ENCODE results near the gene ALG5. TPM values are rescaled to one million over a fixed set of nuclear protein-coding genes. Genes with fewer than 3 reads are reported as not detected.

The ALG5 gene
- total RNA-seq, 1 experiment from 2014 or later: 16.9 TPM

GRCh38 chr13:36950920-36951319 is 48.2 kb downstream of the ALG5 start:
- Histone ChIP-seq H3K4me3 (ENCODE audit: insufficient read depth, low read depth, low read length) (no peak overlapping the region), H3K27me3 (ENCODE audit: control insufficient read depth, insufficient read depth, low read length) (no peaks in the 10 kb centered on the region), H3K36me3 (replicated peaks; ENCODE audit: control insufficient read depth, insufficient read depth, low read length) (no peaks in the 10 kb centered on the region; the same call in 1 of the 2 replicates)
- no peak for DNase-seq

GRCh38 chr13:36950330-36950729 is 48.8 kb downstream of the ALG5 start:
- Histone ChIP-seq H3K4me3 (ENCODE audit: insufficient read depth, low read depth, low read length) (no peak overlapping the region), H3K36me3 (replicated peaks; ENCODE audit: control insufficient read depth, insufficient read depth, low read length) (no peaks in the 10 kb centered on the region; the same call in 1 of the 2 replicates), H3K27me3 (ENCODE audit: control insufficient read depth, insufficient read depth, low read length) (no peaks in the 10 kb centered on the region)
- no peak for DNase-seq

- no peaks in the 10 kb centered on the region for H3K27me3 ChIP-seq (ENCODE audit: control insufficient read depth, insufficient read depth, low read length)
- no peak for DNase-seq
- H3K36me3 ChIP-seq (replicated peaks; ENCODE audit: control insufficient read depth, insufficient read depth, low read length): no peaks in the 10 kb centered on the region
- H3K4me3 ChIP-seq (ENCODE audit: insufficient read depth, low read depth, low read length): no peak overlapping the region
Measured at GRCh38 chr13:36945078-36945477, 54.1 kb downstream of the ALG5 start.

- no peaks in the 10 kb centered on the region; the same call in none of the 2 replicates for H3K27me3 ChIP-seq (ENCODE audit: control insufficient read depth, insufficient read depth, low read length)
- DNase-seq: no peak
- no peaks in the 10 kb centered on the region for H3K36me3 ChIP-seq (replicated peaks; ENCODE audit: control insufficient read depth, insufficient read depth, low read length)
- no peak overlapping the region for H3K4me3 ChIP-seq (ENCODE audit: insufficient read depth, low read depth, low read length)
Measured at GRCh38 chr13:36925603-36926002, 73.5 kb downstream of the ALG5 start.

- DNase-seq: no peak
- H3K27me3 ChIP-seq (ENCODE audit: control insufficient read depth, insufficient read depth, low read length): peaks cover 7% of the 10 kb centered on the region
- no peak overlapping the region for H3K4me3 ChIP-seq (ENCODE audit: insufficient read depth, low read depth, low read length)
- H3K36me3 ChIP-seq (replicated peaks; ENCODE audit: control insufficient read depth, insufficient read depth, low read length): no peaks in the 10 kb centered on the region
Measured at GRCh38 chr13:36924001-36924400, 75.1 kb downstream of the ALG5 start.

GRCh38 chr13:36921631-36922301 is 77.4 kb downstream of the ALG5 start:
- no peak for DNase-seq
- no peaks in the 10 kb centered on the region for H3K36me3 ChIP-seq (replicated peaks; ENCODE audit: control insufficient read depth, insufficient read depth, low read length)
- H3K27me3 ChIP-seq (ENCODE audit: control insufficient read depth, insufficient read depth, low read length): peaks cover 16% of the 10 kb centered on the region
- no peak overlapping the region for H3K4me3 ChIP-seq (ENCODE audit: insufficient read depth, low read depth, low read length)

GRCh38 chr13:36920616-36921185 is 78.4 kb downstream of the ALG5 start:
- H3K36me3 ChIP-seq (replicated peaks; ENCODE audit: control insufficient read depth, insufficient read depth, low read length): no peaks in the 10 kb centered on the region
- H3K27me3 ChIP-seq (ENCODE audit: control insufficient read depth, insufficient read depth, low read length): peaks cover 16% of the 10 kb centered on the region
- no peak for DNase-seq
- peak overlapping the region; percentile 42 for H3K4me3 ChIP-seq (ENCODE audit: insufficient read depth, low read depth, low read length)

- Histone ChIP-seq H3K36me3 (replicated peaks; ENCODE audit: control insufficient read depth, insufficient read depth, low read length) (no peaks in the 10 kb centered on the region), H3K27me3 (ENCODE audit: control insufficient read depth, insufficient read depth, low read length) (peaks cover 16% of the 10 kb centered on the region), H3K4me3 (ENCODE audit: insufficient read depth, low read depth, low read length) (peak within 1 kb of the TSS; percentile 61)
- DNase-seq: peak; percentile 85
Measured at GRCh38 chr13:36919833-36920615, 79.1 kb downstream of the ALG5 start, which contains the start of gene SMAD9. Gene SMAD9, minus strand, starts transcription at chr13:36920238. Its CDS starts 40,549 bp downstream, at chr13:36879689.

- Histone ChIP-seq H3K4me3 (ENCODE audit: insufficient read depth, low read depth, low read length) (peak overlapping the region; percentile 61), H3K36me3 (replicated peaks; ENCODE audit: control insufficient read depth, insufficient read depth, low read length) (no peaks in the 10 kb centered on the region), H3K27me3 (ENCODE audit: control insufficient read depth, insufficient read depth, low read length) (peaks cover 16% of the 10 kb centered on the region)
- DNase-seq: peak; percentile 81
Measured at GRCh38 chr13:36919171-36919832, 79.8 kb downstream of the ALG5 start.

- Histone ChIP-seq H3K4me3 (ENCODE audit: insufficient read depth, low read depth, low read length) (peak overlapping the region; percentile 61), H3K27me3 (ENCODE audit: control insufficient read depth, insufficient read depth, low read length) (peaks cover 16% of the 10 kb centered on the region), H3K36me3 (replicated peaks; ENCODE audit: control insufficient read depth, insufficient read depth, low read length) (no peaks in the 10 kb centered on the region)
- no peak for DNase-seq
Measured at GRCh38 chr13:36918246-36919131, 80.7 kb downstream of the ALG5 start.

- Histone ChIP-seq H3K4me3 (ENCODE audit: insufficient read depth, low read depth, low read length) (no peak overlapping the region), H3K27me3 (ENCODE audit: control insufficient read depth, insufficient read depth, low read length) (peaks cover 16% of the 10 kb centered on the region), H3K36me3 (replicated peaks; ENCODE audit: control insufficient read depth, insufficient read depth, low read length) (no peaks in the 10 kb centered on the region)
- no peak for DNase-seq
Measured at GRCh38 chr13:36917311-36917710, 81.8 kb downstream of the ALG5 start.

- Histone ChIP-seq H3K4me3 (ENCODE audit: insufficient read depth, low read depth, low read length) (no peak overlapping the region), H3K27me3 (ENCODE audit: control insufficient read depth, insufficient read depth, low read length) (peaks cover 16% of the 10 kb centered on the region)
- no peak for DNase-seq
Measured at GRCh38 chr13:36915896-36916640, 83.1 kb downstream of the ALG5 start.

GRCh38 chr13:36915106-36915505 is 84.0 kb downstream of the ALG5 start:
- H3K27me3 ChIP-seq (ENCODE audit: control insufficient read depth, insufficient read depth, low read length): peaks cover 13% of the 10 kb centered on the region
- DNase-seq: no peak
- no peaks in the 10 kb centered on the region for H3K36me3 ChIP-seq (replicated peaks; ENCODE audit: control insufficient read depth, insufficient read depth, low read length)
- no peak overlapping the region for H3K4me3 ChIP-seq (ENCODE audit: insufficient read depth, low read depth, low read length)

More at GRCh38 chr13:36915896-36916640, 83.1 kb downstream of the ALG5 start:
- H3K36me3 ChIP-seq (replicated peaks; ENCODE audit: control insufficient read depth, insufficient read depth, low read length): no peaks in the 10 kb centered on the region
